Chondrocyte (in vitro differentiated cells): ENCODE results near the gene PNMA6E. TPM values are rescaled to one million over a fixed set of nuclear protein-coding genes. Genes with fewer than 3 reads are reported as not detected.
A peak's percentile ranks its signal among the peaks of the same experiment; 100 is the strongest.

Source experiments
- DNase-seq: peaks from one replicate; pipeline ENCODE4 v3.0.0; 2021; ENCODE audit warnings: mixed read lengths, low spot score
- H3K27ac Mint-ChIP-seq: one replicate; pipeline ENCODE4 v1.8.0; 2021; ENCODE audit warnings: mild to moderate bottlenecking, moderate library complexity, mixed read lengths; ENCODE audit not compliant: unreplicated experiment
- H3K27me3 Mint-ChIP-seq: 2 replicates; pipeline ENCODE4 v1.8.0; 2021; ENCODE audit warnings: low read depth, mixed read lengths
- H3K36me3 Mint-ChIP-seq: 2 replicates; pipeline ENCODE4 v1.8.0; 2021; ENCODE audit warnings: low read depth, mixed read lengths
- H3K4me1 Mint-ChIP-seq: 2 replicates; pipeline ENCODE4 v1.8.0; 2021; ENCODE audit warnings: low read depth, mild to moderate bottlenecking, mixed read lengths
- H3K4me3 Mint-ChIP-seq: one replicate; pipeline ENCODE4 v1.8.0; 2021; ENCODE audit warnings: mild to moderate bottlenecking, moderate library complexity, mixed read lengths; ENCODE audit not compliant: unreplicated experiment
- H3K9me3 Mint-ChIP-seq: 2 replicates; pipeline ENCODE4 v1.8.0; 2021; ENCODE audit warnings: low read depth, mixed read lengths
- total RNA-seq: library from RNA; stranded (reverse); gene quantifications from 3 replicates; pipeline ENCODE4 v1.2.1, GENCODE V29; 2021
- TF ChIP-seq, protein P1 (sequence below): fragments of 200-600 bp; sonication (generic); IDR thresholded peaks from 2 replicates; pipeline ENCODE4 v1.5.0; 2021; ENCODE audit warnings: antibody characterized with exemption, mild to moderate bottlenecking, moderate library complexity

Gene PNMA6E
- total RNA-seq, 1 donor from 2014 or later = not detected

DNA sequence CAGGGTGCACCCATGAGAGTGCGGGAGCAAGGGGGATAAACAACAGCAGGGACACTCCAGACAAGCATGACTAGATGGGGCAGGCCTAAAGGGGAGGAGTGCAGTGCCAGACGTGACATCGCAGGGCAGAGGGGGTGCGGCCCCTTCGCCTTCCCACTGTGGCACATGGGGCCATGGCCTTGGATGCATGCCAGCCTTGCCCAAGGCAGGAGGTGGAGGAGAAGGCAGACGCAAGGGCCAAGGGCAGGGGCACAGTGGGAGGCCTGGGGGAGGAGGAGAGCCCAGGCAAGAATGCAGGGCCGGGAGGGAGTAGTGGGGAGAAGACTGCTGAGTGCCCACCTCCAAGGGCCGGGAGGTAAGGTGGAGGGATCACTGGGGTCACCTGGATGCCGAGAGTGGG is 21.6 kb downstream of the PNMA6E start:
- TF ChIP-seq, protein P1, sequence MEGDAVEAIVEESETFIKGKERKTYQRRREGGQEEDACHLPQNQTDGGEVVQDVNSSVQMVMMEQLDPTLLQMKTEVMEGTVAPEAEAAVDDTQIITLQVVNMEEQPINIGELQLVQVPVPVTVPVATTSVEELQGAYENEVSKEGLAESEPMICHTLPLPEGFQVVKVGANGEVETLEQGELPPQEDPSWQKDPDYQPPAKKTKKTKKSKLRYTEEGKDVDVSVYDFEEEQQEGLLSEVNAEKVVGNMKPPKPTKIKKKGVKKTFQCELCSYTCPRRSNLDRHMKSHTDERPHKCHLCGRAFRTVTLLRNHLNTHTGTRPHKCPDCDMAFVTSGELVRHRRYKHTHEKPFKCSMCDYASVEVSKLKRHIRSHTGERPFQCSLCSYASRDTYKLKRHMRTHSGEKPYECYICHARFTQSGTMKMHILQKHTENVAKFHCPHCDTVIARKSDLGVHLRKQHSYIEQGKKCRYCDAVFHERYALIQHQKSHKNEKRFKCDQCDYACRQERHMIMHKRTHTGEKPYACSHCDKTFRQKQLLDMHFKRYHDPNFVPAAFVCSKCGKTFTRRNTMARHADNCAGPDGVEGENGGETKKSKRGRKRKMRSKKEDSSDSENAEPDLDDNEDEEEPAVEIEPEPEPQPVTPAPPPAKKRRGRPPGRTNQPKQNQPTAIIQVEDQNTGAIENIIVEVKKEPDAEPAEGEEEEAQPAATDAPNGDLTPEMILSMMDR = no peak
- DNase-seq = no peak
- H3K27ac Mint-ChIP-seq = no peak overlapping the region
- no peaks in the 10 kb centered on the region for H3K4me1 Mint-ChIP-seq
- H3K9me3 Mint-ChIP-seq = peaks cover 10% of the 10 kb centered on the region
- H3K27me3 Mint-ChIP-seq = no peaks in the 10 kb centered on the region
- H3K4me3 Mint-ChIP-seq = no peak overlapping the region
- H3K36me3 Mint-ChIP-seq = no peaks in the 10 kb centered on the region

DNA sequence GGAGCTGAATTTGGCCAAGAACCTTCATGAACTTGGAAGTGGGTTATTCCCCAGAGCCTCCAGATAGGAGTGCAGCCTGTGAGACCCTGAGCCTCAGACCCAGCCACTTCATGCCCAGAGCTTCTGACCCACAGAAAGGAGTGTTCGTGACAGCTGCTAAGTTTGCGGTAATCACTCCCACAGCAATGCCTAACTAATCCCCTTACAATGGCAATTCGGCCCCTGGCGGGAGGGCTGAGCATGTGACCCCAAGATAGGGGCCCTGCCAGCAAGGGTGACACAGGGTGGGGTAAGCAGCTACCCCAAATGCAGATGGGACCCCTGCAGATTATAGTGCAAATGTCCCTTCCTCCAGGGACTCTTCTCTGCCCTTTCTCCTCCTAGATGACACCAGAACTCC is 22.5 kb downstream of the PNMA6E start:
- Mint-ChIP-seq H3K27me3 (no peaks in the 10 kb centered on the region), H3K27ac (no peak overlapping the region), H3K4me1 (no peaks in the 10 kb centered on the region), H3K9me3 (peaks cover 10% of the 10 kb centered on the region), H3K36me3 (no peaks in the 10 kb centered on the region), H3K4me3 (no peak overlapping the region)
- TF ChIP-seq, protein P1 = no peak
- no peak for DNase-seq

DNA sequence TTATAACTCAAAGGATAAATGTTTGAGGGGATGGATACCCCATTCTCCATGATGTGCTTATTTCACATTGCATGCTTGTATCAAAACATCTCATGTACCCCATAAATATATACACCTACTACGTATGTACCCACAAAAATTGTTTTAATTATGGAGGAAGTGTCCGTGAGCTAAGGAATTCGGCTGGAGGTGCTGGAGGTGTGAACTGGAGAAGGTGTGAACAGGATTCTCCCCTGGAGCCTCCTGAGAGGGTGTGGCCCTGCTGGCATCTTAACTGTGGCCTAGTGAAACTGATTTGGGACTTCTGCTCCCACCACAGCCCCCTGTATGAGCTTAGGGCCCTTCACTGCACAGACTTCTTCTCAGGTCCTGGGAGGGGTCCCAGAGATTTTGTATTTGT is 23.4 kb downstream of the PNMA6E start:
- Mint-ChIP-seq H3K9me3 (peaks cover 10% of the 10 kb centered on the region), H3K27me3 (no peaks in the 10 kb centered on the region), H3K36me3 (no peaks in the 10 kb centered on the region), H3K27ac (no peak overlapping the region), H3K4me3 (no peak overlapping the region), H3K4me1 (no peaks in the 10 kb centered on the region)
- DNase-seq = no peak
- TF ChIP-seq, protein P1 = no peak

DNA sequence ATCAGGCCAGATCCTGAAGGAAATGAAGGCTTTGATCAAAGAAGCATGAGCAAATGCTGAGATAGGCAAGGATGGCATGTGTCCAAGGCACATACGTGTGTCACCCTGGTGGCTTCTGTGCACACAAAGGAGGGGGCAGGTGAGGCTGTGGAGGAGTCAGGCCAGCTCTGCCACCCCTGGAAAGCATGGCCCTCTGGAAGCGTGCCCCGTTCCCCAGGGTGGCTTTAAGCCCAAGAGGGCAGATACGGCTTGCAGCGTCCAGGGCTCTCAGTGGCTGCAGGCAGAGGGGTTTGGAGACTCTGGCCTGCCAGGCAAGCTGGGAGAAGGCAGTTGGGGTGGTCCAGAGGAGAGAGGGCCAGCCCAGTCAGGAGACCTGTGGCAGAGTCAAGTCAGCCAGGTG is 25.6 kb downstream of the PNMA6E start:
- no peak overlapping the region for H3K4me3 Mint-ChIP-seq
- H3K27ac Mint-ChIP-seq = no peak overlapping the region
- TF ChIP-seq, protein P1 = no peak
- H3K36me3 Mint-ChIP-seq = no peaks in the 10 kb centered on the region
- no peak for DNase-seq
- H3K9me3 Mint-ChIP-seq = peaks cover 11% of the 10 kb centered on the region
- H3K4me1 Mint-ChIP-seq = peaks cover 5% of the 10 kb centered on the region
- H3K27me3 Mint-ChIP-seq = no peaks in the 10 kb centered on the region

DNA sequence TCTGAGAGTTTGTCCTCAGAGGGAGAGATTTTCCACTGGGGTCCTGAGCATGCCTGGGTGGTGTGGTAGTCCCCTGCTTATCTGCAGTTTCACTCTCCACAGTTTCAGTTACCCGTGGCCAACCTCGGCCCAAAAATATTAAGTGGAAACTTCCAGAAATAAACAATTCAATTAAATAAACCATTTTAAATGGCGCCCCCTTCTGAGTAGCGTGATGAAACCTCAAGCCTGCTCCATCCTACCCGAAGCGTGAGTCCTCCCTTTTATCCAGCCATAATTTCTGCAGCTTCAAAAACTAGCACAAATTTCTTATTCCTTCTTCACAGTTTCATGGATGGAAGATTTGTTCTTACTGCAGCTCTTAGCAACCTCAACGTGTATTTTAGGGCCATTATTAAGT is 26.7 kb downstream of the PNMA6E start:
- Mint-ChIP-seq H3K4me3 (no peak overlapping the region), H3K27me3 (no peaks in the 10 kb centered on the region), H3K4me1 (peaks cover 6% of the 10 kb centered on the region), H3K9me3 (peaks cover 15% of the 10 kb centered on the region), H3K27ac (no peak overlapping the region), H3K36me3 (no peaks in the 10 kb centered on the region)
- TF ChIP-seq, protein P1 = peak; percentile 19
- no peak for DNase-seq
